Measurements from ENCODE around the gene EFNA1.

DNA sequence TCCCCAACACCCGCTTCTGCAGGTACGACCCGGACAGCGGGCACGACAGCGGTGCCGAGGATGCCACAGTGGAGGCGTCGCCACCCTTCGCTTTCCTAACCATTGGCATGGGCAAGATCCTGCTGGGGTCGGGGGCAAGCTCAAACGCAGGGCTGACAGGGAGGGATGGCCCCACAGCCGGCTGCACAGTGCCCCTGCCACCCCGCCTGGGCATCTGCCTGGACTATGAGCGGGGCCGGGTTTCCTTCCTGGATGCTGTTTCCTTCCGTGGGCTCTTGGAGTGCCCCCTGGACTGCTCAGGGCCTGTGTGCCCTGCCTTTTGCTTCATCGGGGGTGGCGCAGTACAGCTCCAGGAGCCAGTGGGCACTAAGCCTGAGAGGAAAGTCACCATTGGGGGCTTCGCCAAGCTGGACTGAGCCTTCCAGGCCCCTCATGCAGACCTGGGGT is 56.1 kb downstream of the EFNA1 start:
- no peak for TF ChIP-seq EZH2 (IDR thresholded peaks at IDR 0.05; ENCODE audit: borderline replicate concordance, low read length)
- no peak for TF ChIP-seq CTCF (IDR thresholded peaks at IDR 0.05; ENCODE audit: low read length)
